Measurements from ENCODE around the gene BTBD17. TPM values are rescaled to one million over a fixed set of nuclear protein-coding genes. Genes with fewer than 3 reads are reported as not detected.

The BTBD17 gene
- total RNA-seq, 1 experiment from 2014 or later: not detected

GRCh38 chr17:74408262-74408661, 46.6 kb upstream of the BTBD17 start:
- Histone ChIP-seq H3K4me3 (replicated peaks in 1 of 2; ENCODE audit: low read depth in 1 of 2, low read length in 2 of 2) (no peak overlapping the region), H4K20me1 (ENCODE audit: insufficient read depth) (no peaks in the 10 kb centered on the region), H3K9ac (ENCODE audit: low read length) (no peak overlapping the region), H3K36me3 (ENCODE audit: control insufficient read depth in 1 of 2, insufficient read depth in 2 of 2, low read length in 2 of 2) (no peaks in the 10 kb centered on the region), H3K4me1 (ENCODE audit: control insufficient read depth in 1 of 2, insufficient read depth in 2 of 2, low read length in 2 of 2) (peaks cover 0 to 19% of the 10 kb centered on the region in 2 experiments; a peak in 2 of 4 replicates), H3K9me3 (ENCODE audit: control insufficient read depth in 1 of 2, insufficient read depth in 1 of 2, low read depth in 1 of 2, low read length in 2 of 2) (no peaks in the 10 kb centered on the region), H3K4me2 (ENCODE audit: low read length) (no peak overlapping the region), H3K27me3 (ENCODE audit: insufficient read depth, low read length) (no peaks in the 10 kb centered on the region), H3K9me2 (ENCODE audit: insufficient read depth) (no peaks in the 10 kb centered on the region), H3K79me2 (ENCODE audit: insufficient read depth, low read length) (no peaks in the 10 kb centered on the region), H3K27ac (ENCODE audit: low read depth, low read length) (no peak overlapping the region), H2AFZ (ENCODE audit: low read depth, low read length, poor library complexity, severe bottlenecking) (no peak overlapping the region)
- ChIA-PET RAD21 (ENCODE audit: low non-redundant PET in 1 of 2, low total read pairs in 2 of 2, uncharacterized antibody in 2 of 2, unreplicated experiment in 2 of 2) (interaction anchor here (0.8 to 1.6 kb wide), 4 partner anchors 29 to 49 kb away, joined by 3 to 4 read pairs (median 3); no protein-coding TSS in a partner anchor), CTCF (interaction anchor here (0.9 to 1.2 kb wide), 3 partner anchors 18 to 46 kb away, joined by 3 to 6 read pairs (median 4); no protein-coding TSS in a partner anchor), POLR2A (interaction anchor here (1.2 kb wide), 1 partner anchor 9 kb away, joined by 3 read pairs; no protein-coding TSS in a partner anchor)
- DNase-seq (ENCODE audit: low read depth, low spot score): no peak
- BruUV-seq (replicated peaks): no TSS peak
- intact Hi-C loops (cut with micrococcal nuclease): no loop called here
- TF ChIP-seq CBX3 (IDR thresholded peaks at IDR 0.05; ENCODE audit: low read depth) (peak; percentile 57; the same call in 1 of the 2 replicates), MAX (IDR thresholded peaks at IDR 0.05) (peak; percentile 72; the same call in 1 of the 2 replicates), RAD21 (IDR thresholded peaks at IDR 0.05; ENCODE audit: low read depth) (peak; percentile 80), POLR2A (IDR thresholded peaks at IDR 0.05; ENCODE audit: borderline replicate concordance, extremely low read depth, insufficient read depth, insufficient read length) (no peak), CTCF (IDR thresholded peaks at IDR 0.05 in 2 of 3, conservative IDR thresholded peaks at IDR 0.05 in 1 of 3; ENCODE audit: borderline replicate concordance in 1 of 3, insufficient read depth in 1 of 3, low read depth in 2 of 3, low read length in 2 of 3) (peak in 1 of 3 experiments; percentile 23; a peak in 2 of 6 replicates)
- peak; percentile 88 for ATAC-seq

- intact Hi-C loops (cut with micrococcal nuclease): no loop called here
- Histone ChIP-seq H3K9me3 (ENCODE audit: control insufficient read depth in 1 of 2, insufficient read depth in 1 of 2, low read depth in 1 of 2, low read length in 2 of 2) (no peaks in the 10 kb centered on the region), H3K27ac (ENCODE audit: low read depth, low read length) (no peak overlapping the region), H2AFZ (ENCODE audit: low read depth, low read length, poor library complexity, severe bottlenecking) (no peak overlapping the region), H3K4me2 (ENCODE audit: low read length) (no peak overlapping the region), H3K27me3 (ENCODE audit: insufficient read depth, low read length) (no peaks in the 10 kb centered on the region), H3K9me2 (ENCODE audit: insufficient read depth) (no peaks in the 10 kb centered on the region), H3K4me3 (replicated peaks in 1 of 2; ENCODE audit: low read depth in 1 of 2, low read length in 2 of 2) (no peak overlapping the region), H3K9ac (ENCODE audit: low read length) (no peak overlapping the region), H3K36me3 (ENCODE audit: control insufficient read depth in 1 of 2, insufficient read depth in 2 of 2, low read length in 2 of 2) (no peaks in the 10 kb centered on the region), H3K79me2 (ENCODE audit: insufficient read depth, low read length) (no peaks in the 10 kb centered on the region), H3K4me1 (ENCODE audit: control insufficient read depth in 1 of 2, insufficient read depth in 2 of 2, low read length in 2 of 2) (peaks cover 0 to 19% of the 10 kb centered on the region in 2 experiments; a peak in 2 of 4 replicates), H4K20me1 (ENCODE audit: insufficient read depth) (no peaks in the 10 kb centered on the region)
- ATAC-seq (no peak), DNase-seq (ENCODE audit: low read depth, low spot score) (no peak)
- no peak for TF ChIP-seq REST (IDR thresholded peaks at IDR 0.05; ENCODE audit: low read depth)
- no peak for TF ChIP-seq MAX (IDR thresholded peaks at IDR 0.05)
- no peak for TF ChIP-seq TCF7L2 (IDR thresholded peaks at IDR 0.05; ENCODE audit: borderline replicate concordance, extremely low read depth, insufficient read depth, insufficient read length)
- no peak for TF ChIP-seq EZH2phosphoT487 (IDR thresholded peaks at IDR 0.05; ENCODE audit: borderline replicate concordance)
- no peak for TF ChIP-seq CEBPB (IDR thresholded peaks at IDR 0.05; ENCODE audit: low read depth)
- no peak for TF ChIP-seq YY1 (IDR thresholded peaks at IDR 0.05; ENCODE audit: extremely low read depth, insufficient replicate concordance, low read depth, low read length)
- no peak for TF ChIP-seq ELF1 (IDR thresholded peaks at IDR 0.05; ENCODE audit: borderline replicate concordance, low read depth)
- TF ChIP-seq ATF3 (IDR thresholded peaks at IDR 0.05): no peak
- no peak for TF ChIP-seq CBX3 (IDR thresholded peaks at IDR 0.05; ENCODE audit: low read depth)
- no peak for TF ChIP-seq POLR2AphosphoS5 (IDR thresholded peaks at IDR 0.05; ENCODE audit: low read depth, low read length)
- no TSS peak for BruUV-seq (replicated peaks)
- ChIA-PET CTCF (interaction anchor here (0.9 to 1.0 kb wide), 2 partner anchors 17 to 31 kb away, joined by 3 to 4 read pairs; no protein-coding TSS in a partner anchor), RAD21 (ENCODE audit: low non-redundant PET in 1 of 2, low total read pairs in 2 of 2, uncharacterized antibody in 2 of 2, unreplicated experiment in 2 of 2) (no interaction called here), POLR2A (interaction anchor here (1.2 kb wide), 1 partner anchor 10 kb away, joined by 3 read pairs; no protein-coding TSS in a partner anchor)
Observed at GRCh38 chr17:74407384-74407783, 45.7 kb upstream of the BTBD17 start.

All from HCT116 (cell line).